Fibroblast of skin of abdomen (primary cell): Measurements from ENCODE around the gene HRH2.
"Not testable (repeated sequence)": the region's sequence is repeated elsewhere in the genome, so short reads cannot be mapped to it uniquely, and the experiment has no call there.

Experiments used
- DNase-seq: peaks from one replicate; pipeline ENCODE4 v3.0.0-alpha.2; 2013

Gene HRH2

GRCh38 chr5:175649967-175650366, 7.9 kb upstream of the HRH2 start:
- DNase-seq = no peak

GRCh38 chr5:175650430-175651205, 7.3 kb upstream of the HRH2 start:
- DNase-seq = not testable (repeated sequence)

DNA sequence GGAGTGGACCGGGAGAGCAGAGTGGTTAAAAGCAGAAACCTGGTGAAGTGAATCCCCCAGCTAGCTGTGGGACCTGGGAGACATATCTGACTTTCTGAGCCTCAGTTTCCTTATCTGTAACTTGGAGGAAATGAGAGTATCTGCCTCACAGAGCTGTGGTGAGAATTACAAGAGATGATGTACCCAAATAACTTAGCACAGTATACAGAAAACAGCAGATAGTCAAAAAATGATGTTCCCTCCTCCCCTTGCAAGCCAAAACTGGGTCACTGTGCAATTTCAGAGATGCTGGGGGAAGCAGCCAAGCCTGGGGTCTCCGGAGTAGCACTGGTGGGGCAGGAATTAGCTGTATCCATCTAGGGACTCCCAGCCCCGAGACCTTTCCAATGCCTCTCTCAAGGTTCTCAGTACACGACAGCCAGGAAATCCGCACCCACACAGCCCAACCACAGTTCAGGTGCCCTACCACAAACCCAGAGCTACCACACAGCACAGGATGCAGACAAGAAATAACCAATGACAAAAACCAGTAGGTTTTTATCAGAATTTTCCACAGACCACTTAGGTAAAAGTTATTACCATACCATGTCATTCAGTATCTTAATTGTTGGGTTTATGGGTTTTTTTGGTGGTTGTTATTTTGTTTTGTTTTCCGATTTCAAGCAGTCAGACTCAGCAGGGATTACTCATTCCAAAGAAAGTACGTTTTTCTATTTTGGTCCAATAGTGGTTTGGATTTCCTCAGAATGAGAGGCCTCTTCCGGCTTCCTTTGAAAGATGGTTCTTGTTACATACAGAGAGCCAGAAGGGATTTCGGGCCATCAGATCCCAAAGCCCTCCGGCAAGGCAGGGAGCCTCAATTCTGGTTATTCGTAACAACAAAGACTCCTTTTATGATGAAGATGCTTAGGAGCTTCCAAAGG, 4.9 kb upstream of the HRH2 start:
- DNase-seq = no peak

DNA sequence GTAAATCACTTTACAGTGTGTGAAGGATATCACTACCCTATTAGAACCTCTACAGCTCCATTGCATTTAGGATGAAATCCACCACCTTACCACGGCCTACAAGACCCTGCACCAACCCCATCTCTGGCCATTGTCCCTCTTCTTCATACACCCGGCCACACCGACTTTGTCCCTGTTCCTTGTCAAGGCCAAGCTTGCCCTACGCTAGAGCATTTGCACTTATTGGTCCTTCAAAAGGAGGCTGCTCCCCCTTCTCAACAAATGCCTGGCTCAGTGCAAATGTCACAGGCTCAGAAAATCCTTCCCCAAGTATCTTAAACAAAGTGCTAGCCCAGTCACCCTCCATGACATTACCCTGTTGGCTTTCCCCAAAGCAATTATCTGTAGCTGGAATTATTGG, 4.1 kb upstream of the HRH2 start:
- no peak for DNase-seq

GRCh38 chr5:175654339-175654738, 3.5 kb upstream of the HRH2 start:
- no peak for DNase-seq

DNA sequence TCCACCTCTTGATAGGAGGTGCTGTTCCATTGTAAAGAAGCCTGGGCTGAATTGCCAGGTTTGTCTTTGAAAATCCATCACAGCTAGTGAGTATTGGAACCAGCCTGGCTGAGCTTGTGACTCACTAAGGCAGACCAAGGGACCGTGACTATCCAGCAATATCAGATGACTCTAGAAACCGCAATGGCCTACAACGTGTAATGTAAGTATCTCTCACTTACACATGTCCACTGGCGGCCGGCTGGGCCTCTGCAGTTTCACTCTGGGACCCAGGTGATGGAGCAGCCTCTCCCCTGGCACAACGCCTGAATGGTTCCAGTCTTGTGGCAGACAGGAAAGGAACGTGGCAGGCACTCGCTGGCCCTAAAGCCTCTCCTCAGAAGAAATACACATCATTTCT, 3.1 kb upstream of the HRH2 start:
- DNase-seq = no peak

GRCh38 chr5:175655411-175655810, 2.5 kb upstream of the HRH2 start:
- no peak for DNase-seq

DNA sequence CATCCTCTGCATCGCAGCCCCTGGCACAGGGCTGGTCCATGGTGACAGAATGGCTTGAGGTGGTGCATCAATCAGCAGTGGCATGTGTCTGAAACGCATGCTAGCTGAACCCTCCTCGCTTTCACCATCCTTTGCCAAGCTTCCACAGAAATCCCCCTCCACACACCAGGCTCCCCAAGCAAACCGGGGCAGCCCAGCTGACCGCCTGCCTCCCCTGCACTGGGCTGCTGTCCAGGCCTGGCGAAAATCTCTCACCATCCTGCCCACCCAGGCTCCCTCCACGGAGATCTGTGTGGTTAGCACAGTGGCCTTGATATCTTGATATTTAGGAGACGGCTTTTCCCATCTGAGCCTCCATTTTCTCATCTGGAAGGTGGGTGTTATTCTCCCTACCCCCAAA, 905 bp upstream of the HRH2 start:
- no peak for DNase-seq

DNA sequence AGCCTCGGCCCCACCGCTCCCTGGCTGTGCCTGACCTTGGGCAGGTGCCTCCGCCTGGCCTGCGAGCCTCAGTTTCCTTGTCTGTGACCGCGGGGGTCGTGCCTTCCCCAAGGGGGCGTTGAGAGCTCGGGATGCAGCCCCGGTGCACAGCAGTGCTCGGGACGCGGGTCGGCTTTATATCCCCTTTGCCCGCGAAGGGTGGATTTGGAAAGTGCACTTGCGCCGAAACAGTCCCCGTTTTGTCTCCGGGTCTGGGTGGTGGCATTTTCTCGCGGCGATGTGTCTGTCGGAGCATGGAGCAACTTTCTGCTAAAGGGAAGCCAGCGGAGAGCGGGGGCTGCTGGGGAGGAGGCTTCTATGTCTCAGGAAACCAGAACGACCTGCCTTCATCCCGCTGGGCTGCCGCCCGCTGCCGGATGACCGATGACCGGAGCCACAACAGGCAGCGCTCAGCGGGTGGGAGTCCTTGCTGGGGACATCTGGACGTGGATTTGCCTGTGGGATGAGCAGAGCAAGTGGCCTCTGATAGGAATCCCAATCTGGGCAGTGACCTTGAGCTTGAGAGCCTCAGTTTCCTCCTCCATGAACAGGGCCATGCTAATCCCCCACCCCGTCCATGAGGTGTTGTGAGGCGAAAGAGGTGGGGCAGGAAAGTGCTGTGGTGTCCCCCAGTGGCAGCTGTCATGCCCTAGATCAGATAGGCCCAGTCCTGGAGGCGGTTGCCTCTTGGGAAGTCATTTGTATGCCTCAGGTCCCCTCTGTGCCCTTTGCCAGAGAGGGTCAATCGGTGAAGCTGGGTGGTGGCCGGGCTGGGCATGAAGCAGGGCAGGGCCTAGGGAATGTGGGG, 651 bp downstream of the HRH2 start:
- no peak for DNase-seq

- no peak for DNase-seq
These were observed 1.8 kb downstream of the HRH2 start for GRCh38 chr5:175659546-175660253.

DNA sequence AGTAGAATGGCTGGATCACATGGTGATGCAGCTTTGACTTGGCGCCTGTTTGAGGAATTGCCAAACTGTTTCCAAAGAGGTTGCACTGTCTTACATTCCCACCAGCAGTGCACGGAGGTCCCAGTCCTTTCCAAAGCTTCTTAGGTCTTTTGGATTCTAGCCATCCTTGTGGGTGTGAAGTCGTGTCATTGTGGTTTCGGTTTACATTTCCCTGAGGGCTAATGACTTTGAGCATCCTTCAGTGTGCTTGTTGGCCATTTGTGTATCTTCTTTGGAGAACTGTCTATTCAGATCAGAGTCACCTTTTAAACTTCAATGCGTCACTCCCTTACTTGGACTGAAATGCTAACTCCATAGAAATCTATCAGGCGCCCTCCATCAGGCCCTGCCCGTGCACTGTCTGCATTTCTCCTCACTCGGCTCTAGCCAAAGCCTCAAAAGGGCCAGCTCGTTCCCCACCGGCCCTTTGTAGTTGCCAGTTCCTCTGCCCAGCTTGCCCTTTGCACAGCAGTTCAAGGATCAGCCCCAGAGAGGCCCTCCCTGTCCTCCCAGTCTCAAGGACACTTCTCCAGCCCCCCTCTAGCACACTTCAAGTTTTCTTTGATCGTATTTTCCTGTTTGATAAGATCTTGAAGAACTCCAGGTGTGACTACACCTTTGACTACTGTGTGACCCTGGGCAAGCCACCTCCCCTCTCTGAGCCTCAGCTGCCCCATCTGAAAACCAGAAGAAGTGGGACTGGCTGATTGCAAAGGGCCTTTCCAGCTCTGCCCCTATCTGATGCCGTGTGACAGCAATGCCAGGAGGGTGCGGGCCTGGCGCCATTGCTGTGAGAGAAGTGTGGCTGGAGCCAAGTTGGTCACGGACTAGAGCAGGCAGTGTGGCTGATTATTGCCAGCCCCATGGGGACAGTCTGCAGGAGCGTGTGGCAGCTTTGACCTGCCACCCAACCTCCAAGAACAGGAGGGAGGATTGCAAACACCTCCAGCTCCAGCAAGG, 5.6 kb downstream of the HRH2 start:
- DNase-seq = no peak

DNA sequence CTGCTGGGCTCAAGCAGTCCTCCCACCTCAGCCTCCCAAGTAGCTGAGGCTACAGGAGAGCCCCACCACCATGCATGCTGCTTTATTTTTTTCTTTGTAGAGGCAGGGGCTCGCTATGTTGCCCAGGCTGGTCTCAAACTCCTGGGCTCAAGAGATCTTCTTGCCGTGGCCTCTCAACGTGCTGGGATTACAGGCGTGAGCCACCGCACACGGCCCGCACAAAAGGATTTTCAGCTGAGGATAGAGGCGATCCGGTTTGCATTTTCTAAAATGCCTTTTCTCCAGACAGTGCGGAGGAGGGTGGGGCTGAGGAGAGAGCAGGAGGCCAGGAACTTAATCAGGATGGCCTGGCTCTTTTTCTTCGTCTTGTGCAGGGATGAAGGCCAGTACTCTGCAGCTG, 6.9 kb downstream of the HRH2 start:
- no peak for DNase-seq

DNA sequence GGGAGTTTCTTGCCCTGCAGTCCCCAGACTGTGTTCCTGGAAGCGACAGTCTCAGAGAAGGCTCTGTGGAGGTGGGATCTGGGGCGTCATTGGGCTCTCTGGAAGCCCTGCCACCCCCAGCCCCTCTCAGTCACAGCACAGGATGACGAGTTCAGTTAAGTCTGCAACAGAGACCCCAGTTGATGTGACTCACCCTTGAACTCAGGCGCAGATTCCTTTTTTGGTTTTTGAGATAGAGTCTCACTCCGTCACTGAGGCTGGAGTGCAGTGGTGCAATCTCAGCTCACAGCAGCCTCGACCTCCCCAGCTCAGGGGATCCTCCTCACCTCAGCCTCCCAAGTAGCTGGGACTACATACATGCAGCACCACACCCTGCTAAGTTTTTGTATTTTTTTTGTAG, 8.3 kb downstream of the HRH2 start:
- DNase-seq = no peak

DNA sequence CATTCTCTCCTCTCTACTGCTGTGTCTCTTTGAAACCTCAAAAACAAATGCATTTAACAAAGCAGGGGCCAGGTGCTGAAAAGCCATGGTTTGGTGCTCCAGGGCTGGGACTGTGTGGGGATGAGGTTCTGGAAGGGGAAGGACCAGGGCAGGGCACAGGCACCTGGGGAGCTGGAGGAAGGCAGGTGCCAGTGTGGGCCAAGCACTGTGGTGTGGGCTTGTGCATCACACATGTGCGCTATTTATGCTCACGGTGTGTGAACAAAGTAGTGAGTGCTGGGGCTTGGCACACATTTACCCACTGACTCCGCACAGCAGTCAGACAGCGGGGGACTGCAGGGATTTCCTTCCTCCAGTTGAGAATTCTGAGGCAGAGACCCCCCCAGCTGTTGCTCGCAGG, 10.1 kb downstream of the HRH2 start:
- no peak for DNase-seq

GRCh38 chr5:175670372-175670771, 12.5 kb downstream of the HRH2 start:
- no peak for DNase-seq

DNA sequence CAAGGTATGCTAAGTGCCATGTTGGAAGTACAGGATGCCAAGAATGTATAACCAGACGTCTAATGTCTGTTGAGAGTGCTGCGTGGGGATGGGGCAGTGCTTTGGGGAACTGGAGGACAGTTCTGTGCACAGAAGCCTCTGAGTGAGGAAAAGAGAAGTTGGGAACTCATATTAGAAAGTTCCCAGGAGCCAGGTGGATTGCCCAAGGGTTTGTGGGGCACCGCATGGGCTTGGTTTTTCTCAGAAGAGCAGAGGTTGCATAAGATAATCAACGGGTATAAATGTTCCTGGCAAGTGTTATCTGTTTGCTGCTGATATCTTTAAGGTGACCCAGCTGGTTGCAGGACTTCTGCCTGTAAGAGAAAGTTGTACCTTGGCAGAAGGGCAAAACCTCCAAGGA, 13.1 kb downstream of the HRH2 start:
- no peak for DNase-seq

DNA sequence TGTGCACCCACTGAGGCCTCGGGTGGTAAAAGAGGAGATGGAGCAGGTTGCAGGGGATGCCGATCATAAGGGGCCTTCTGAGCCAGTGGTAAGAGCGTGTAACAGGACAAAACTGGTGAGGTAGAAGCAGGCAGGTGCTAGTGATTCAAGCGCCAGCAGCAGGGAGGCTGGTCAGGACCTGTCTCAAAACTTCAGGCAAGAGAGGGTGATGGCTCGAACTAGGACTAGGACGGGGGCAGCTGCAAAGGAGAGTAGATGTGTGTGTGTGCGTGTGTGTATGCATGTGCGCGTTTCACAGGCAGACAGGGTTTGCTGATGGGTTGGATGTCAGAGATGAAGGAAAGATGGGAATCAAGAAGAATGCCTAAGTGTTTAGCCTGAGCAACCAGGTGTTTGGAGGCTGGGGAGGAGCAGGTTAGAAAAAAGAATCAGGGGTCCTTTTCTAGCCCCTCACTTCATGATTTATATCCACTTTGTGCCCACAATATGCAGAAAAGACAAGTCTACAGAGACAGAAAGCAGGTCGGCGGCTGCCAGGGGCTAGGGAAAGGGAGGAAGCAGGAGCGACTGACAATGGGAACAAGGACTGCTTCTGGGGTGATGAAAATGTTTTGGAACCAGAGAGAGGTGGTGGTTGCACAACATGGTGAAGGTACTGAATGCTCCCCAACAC, 15.2 kb downstream of the HRH2 start:
- DNase-seq = no peak

DNA sequence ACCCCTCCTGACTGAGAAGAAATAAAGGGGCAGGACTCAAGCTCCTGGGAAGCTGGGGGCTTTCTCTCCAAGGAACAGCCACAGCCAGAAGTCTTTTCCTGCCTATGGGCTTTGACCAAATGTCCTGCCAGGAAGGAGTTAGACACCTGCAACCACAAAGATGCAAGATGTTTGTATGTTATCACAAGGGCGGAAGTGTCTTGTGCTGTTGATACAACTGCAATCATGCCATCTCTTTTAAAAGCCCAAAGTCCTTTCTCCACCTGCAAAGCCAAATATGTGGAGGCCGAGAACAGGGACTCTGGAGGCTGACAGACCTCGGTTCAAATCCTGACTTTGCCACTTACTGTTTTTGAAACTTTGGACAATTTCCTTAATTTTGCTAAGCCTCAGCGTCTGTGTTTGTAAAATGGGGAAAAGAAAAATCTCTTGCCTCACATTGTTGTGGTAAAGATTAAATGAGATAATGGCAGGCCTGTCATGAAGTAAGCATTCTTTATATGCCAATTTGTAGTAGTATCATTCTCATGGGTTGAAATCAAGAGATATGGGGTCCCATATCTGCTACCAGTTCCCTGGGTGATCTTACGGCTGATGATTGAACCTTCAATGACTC, 17.0 kb downstream of the HRH2 start:
- no peak for DNase-seq

GRCh38 chr5:175675873-175676272, 18.0 kb downstream of the HRH2 start:
- no peak for DNase-seq

GRCh38 chr5:175677571-175677970, 19.7 kb downstream of the HRH2 start:
- DNase-seq = no peak
